K562 (cell line): Measurements from ENCODE around the gene PCNX2. TPM values are rescaled to one million over a fixed set of nuclear protein-coding genes. Genes with fewer than 3 reads are reported as not detected.

ENCODE experiments used
- ATAC-seq: fragments of 200-7000 bp; cut with Tn5 transposase; 3 replicates; pipeline ENCODE4 v1.9.1; 2020; ENCODE audit warnings: moderate library complexity
- BruUV-seq: library from RNA; stranded (reverse); fragments of 400-500 nt; replicated peaks from 2 replicates; lab custom pipeline; 2021; lab: Mats Ljungman, UMichigan
- CTCF ChIA-PET: fragments of 300-600 bp; formaldehyde crosslinking; extraction: SDS; loops from one replicate; lab custom pipeline; 2021; ENCODE audit warnings: low intra/inter-chr PET ratio; lab: Yijun Ruan, JAX
- POLR2A ChIA-PET: fragments of 300-600, 350-650 bp; sonication (Branson Sonifier 250); formaldehyde crosslinking; extraction: SDS; loops from one replicate; lab custom pipeline; 2021; ENCODE audit warnings: antibody characterized with exemption, inconsistent platforms; lab: Yijun Ruan, JAX
- DNase-seq, 4 experiments: peaks; one replicate each; pipeline versions ENCODE4 v3.0.0 to v3.0.0-alpha.2; 2011 to 2018; ENCODE audit warnings: low spot score in 3 of 4, mixed read lengths in 3 of 4; ENCODE audit errors: extremely low read depth in 1 of 4
- FAIRE-seq: peaks from 2 replicates; lab custom pipeline; 2011; peaks lifted over from hg19 to GRCh38; lab: Jason Lieb, UNC
- H2AFZ ChIP-seq: 2 replicates; pipeline ENCODE4 v1.6.0; 2011; ENCODE audit warnings: low read depth, low read length, control low read depth, inconsistent platforms
- H3K27ac ChIP-seq: fragments of 200-600 bp; 3 replicates; pipeline ENCODE4 v1.8.0; 2011; ENCODE audit warnings: low read depth, mild to moderate bottlenecking, control low read depth, inconsistent platforms, low read length, moderate library complexity, mixed read lengths; ENCODE audit errors: extremely low read depth
- H3K27me3 ChIP-seq, 2 experiments: fragments of 300-600 bp in 1 of 2; 2 replicates in 1 of 2; 3 replicates in 1 of 2; pipeline versions ENCODE4 v1.6.0 to v1.8.0; 2011; ENCODE audit warnings: inconsistent platforms in 2 of 2, low read length in 2 of 2, mild to moderate bottlenecking in 1 of 2, mixed read lengths in 1 of 2, moderate library complexity in 1 of 2; ENCODE audit not compliant: control insufficient read depth in 2 of 2, insufficient read depth in 2 of 2
- H3K36me3 ChIP-seq: fragments of 300-600 bp; 3 replicates; pipeline ENCODE4 v1.8.0; 2011; ENCODE audit warnings: mild to moderate bottlenecking, low read length, inconsistent platforms; ENCODE audit not compliant: control insufficient read depth, insufficient read depth
- H3K4me1 ChIP-seq, 2 experiments: fragments of 200-600 bp in 1 of 2; replicated peaks in 1 of 2; 2 replicates in 1 of 2; 3 replicates in 1 of 2; pipeline versions ENCODE4 v1.5.1 to v1.8.0; 2011; ENCODE audit warnings: inconsistent platforms in 2 of 2, low read length in 2 of 2, mild to moderate bottlenecking in 1 of 2, mixed read lengths in 1 of 2, moderate library complexity in 1 of 2; ENCODE audit not compliant: control insufficient read depth in 2 of 2, insufficient read depth in 2 of 2
- H3K4me2 ChIP-seq: 2 replicates; pipeline ENCODE4 v1.6.1; 2011; ENCODE audit warnings: low read length, control low read depth, inconsistent platforms, mixed read lengths; ENCODE audit not compliant: insufficient read depth
- H3K4me3 ChIP-seq: fragments of 200-600 bp; sonication (generic), shearing (Covaris generic); 2 replicates; pipeline ENCODE4 v1.5.1; 2016; ENCODE audit warnings: control low read depth, inconsistent platforms
- H3K79me2 ChIP-seq: fragments of 200-600 bp; 3 replicates; pipeline ENCODE4 v1.8.0; 2011; ENCODE audit warnings: low read length, inconsistent platforms; ENCODE audit not compliant: control insufficient read depth, insufficient read depth
- H3K9ac ChIP-seq, 2 experiments: 2 replicates each; pipeline versions ENCODE4 v1.6.0 to v1.6.1; 2011; ENCODE audit warnings: low read depth in 2 of 2, low read length in 2 of 2, control low read depth in 1 of 2, inconsistent platforms in 1 of 2, mild to moderate bottlenecking in 1 of 2, mixed read lengths in 1 of 2; ENCODE audit not compliant: insufficient read depth in 1 of 2
- H3K9me1 ChIP-seq: one replicate; pipeline ENCODE4 v1.6.0; 2011; ENCODE audit warnings: inconsistent platforms, mild to moderate bottlenecking, low read length, moderate library complexity; ENCODE audit not compliant: control insufficient read depth, insufficient read depth
- H3K9me3 ChIP-seq: replicated peaks from 2 replicates; pipeline ENCODE4 v1.5.1; 2011; ENCODE audit warnings: low read depth, low read length, inconsistent platforms; ENCODE audit not compliant: control insufficient read depth, insufficient read depth
- H4K20me1 ChIP-seq: replicated peaks from 2 replicates; pipeline ENCODE4 v1.6.1; 2011; ENCODE audit warnings: low read length, inconsistent platforms, mixed read lengths; ENCODE audit not compliant: control insufficient read depth, insufficient read depth
- HNRNPH1 ChIP-seq: fragments of 200-400 bp; formaldehyde crosslinking; optimal IDR thresholded peaks from 2 replicates; pipeline ENCODE3; 2017; ENCODE audit warnings: low read depth, mild to moderate bottlenecking, low read length, moderate library complexity
- MAFG ChIP-seq: fragments of 450-650 bp; conservative IDR thresholded peaks from 2 replicates; pipeline ENCODE4 v1.6.1; 2016; ENCODE audit warnings: missing genetic modification characterization, missing compliant biosample characterization
- MYC ChIP-seq, 2 experiments: fragments of 250-450 bp in 1 of 2; sonication (Bioruptor Pico) in 1 of 2; IDR thresholded peaks; 2 replicates each; pipeline versions ENCODE4 v1.5.1 to v1.6.1; 2012 to 2021; ENCODE audit warnings: low read depth in 2 of 2, borderline replicate concordance in 1 of 2, improper control_type of control experiment in 1 of 2, low read length in 1 of 2, mild to moderate bottlenecking in 1 of 2, moderate library complexity in 1 of 2
- NCOA6 ChIP-seq: fragments of 450-650 bp; IDR thresholded peaks from 2 replicates; pipeline ENCODE4 v1.6.1; 2017; ENCODE audit warnings: mild to moderate bottlenecking
- RAD21 ChIP-seq, 2 experiments: fragments of 250-450 bp in 1 of 2; fragments of 450-650 bp in 1 of 2; sonication (Bioruptor Pico) in 1 of 2; formaldehyde crosslinking in 1 of 2; IDR thresholded peaks in 1 of 2; conservative IDR thresholded peaks in 1 of 2; 2 replicates each; pipeline versions ENCODE4 v1.4.0 to v1.8.0; 2020 to 2022; ENCODE audit warnings: mild to moderate bottlenecking in 2 of 2, moderate library complexity in 1 of 2
- ZMIZ1 ChIP-seq, 2 experiments: fragments of 150-350 bp in 1 of 2; IDR thresholded peaks; 2 replicates each; pipeline ENCODE4 v1.6.1; 2012 to 2016; ENCODE audit warnings: low read depth in 2 of 2, low read length in 2 of 2, mild to moderate bottlenecking in 1 of 2, moderate library complexity in 1 of 2
- WGBS: fragments of 100-300 bp; shearing (Covaris generic); methylation state at CpG from one replicate; pipeline ENCODE4 v1.1.6; 2016; ENCODE audit warnings: low coverage, mixed read lengths; ENCODE audit not compliant: insufficient coverage; ENCODE audit errors: missing lambda C conversion rate; 5-methylcytosine and 5-hydroxymethylcytosine counted together
- in situ Hi-C: fragments of 300-500 bp; cut with MboI; formaldehyde crosslinking; loops from 4 replicates; pipeline ENCODE4 v1.15.0; 2018; ENCODE audit warnings: inconsistent platforms, mixed read lengths
- intact Hi-C: fragments of 100-400 bp; cut with micrococcal nuclease; formaldehyde crosslinking; loops from 2 replicates; pipeline ENCODE4 v1.14.2; 2022
- polyA plus RNA-seq, 8 experiments: library from polyadenylated mRNA; depleted of rRNA in 4 of 8; stranded (reverse) in 5 of 8; unstranded in 3 of 8; fragments of >200 nt; fragmentation: Nextera tagmentation in 2 of 8; fragmentation: Illumina TruSeq in 1 of 8; extraction: Ambion mirVana in 2 of 8; extraction: Trizol in 1 of 8; gene quantifications; 2 replicates each; pipeline versions ENCODE4 v1.2.1 to v1.2.3, GENCODE V29; 2011 to 2014; ENCODE audit warnings: inconsistent platforms in 1 of 8, missing spikeins in 1 of 8
- total RNA-seq, 7 experiments: library from RNA; depleted of rRNA in 6 of 7; stranded (reverse); fragments of >200 nt in 6 of 7; fragmentation: Illumina TruSeq in 2 of 7; extraction: Trizol in 2 of 7; gene quantifications; 2 replicates each; pipeline versions ENCODE4 v1.2.1 to v1.2.3, GENCODE V29; 2011 to 2021; ENCODE audit warnings: low replicate concordance in 1 of 7
- TF ChIP-seq, protein P1 (sequence below): fragments of 450-650 bp; formaldehyde crosslinking; IDR thresholded peaks from 2 replicates; pipeline ENCODE4 v1.4.0; 2022; ENCODE audit warnings: missing genetic modification characterization
- TF ChIP-seq, protein P2 (sequence below): fragments of 450-650 bp; formaldehyde crosslinking; IDR thresholded peaks from 2 replicates; pipeline ENCODE4 v1.4.0; 2020; ENCODE audit warnings: mild to moderate bottlenecking, moderate library complexity

PCNX2 gene
- total and polyA plus RNA-seq, 9 of the 15 experiments (the other 6 are each of a cell fraction or from before 2014, with no cell fraction given) = 0.07 to 0.33 TPM; not detected in 7

DNA sequence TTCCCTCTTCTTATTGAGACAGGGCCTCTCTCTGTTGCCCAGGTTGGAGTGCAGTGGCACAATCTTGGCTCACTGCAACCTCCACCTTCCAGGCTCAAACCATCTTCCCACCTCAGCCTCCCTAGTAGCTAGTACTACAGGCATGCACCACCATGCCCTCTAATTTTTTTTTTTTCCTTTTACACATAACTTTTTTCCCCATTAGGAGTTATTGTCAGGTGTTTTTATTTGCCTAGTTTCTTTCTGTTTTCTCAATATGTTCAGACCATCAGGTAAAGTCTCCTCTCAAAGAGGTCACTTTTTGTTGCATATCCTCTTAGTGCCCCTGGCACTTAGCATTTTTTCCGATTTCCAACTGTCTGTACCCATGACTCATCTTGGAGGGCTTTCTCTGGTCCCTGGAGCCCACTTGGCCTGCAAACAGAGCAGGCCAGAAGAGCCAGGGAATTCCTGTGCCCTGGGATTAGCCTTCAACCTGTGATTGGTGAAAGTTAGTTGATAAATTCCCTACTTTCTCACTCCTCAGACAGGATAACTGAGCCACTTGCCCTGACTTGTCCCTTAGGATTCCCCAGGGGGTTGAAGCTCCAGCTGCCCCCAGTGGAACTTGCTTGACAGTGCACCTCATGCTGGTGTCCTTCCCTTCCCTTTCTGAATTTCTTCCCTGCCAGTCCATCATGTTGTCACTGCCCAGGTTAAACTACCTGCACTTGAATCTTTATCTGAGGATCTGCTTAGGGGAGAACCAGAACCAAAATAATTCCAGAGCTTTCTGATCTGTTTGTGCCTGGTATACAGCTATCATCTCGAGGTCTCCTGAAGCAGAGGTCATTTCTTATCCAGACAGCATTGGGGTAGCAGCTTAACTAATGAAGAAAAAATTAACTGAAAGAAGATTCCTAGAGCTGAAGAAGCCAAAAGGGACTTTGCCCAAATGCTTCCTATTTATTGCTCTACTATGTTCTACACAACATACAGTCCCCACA, 342.7 kb downstream of the PCNX2 start (continued):
- no peak for TF ChIP-seq HNRNPH1

DNA sequence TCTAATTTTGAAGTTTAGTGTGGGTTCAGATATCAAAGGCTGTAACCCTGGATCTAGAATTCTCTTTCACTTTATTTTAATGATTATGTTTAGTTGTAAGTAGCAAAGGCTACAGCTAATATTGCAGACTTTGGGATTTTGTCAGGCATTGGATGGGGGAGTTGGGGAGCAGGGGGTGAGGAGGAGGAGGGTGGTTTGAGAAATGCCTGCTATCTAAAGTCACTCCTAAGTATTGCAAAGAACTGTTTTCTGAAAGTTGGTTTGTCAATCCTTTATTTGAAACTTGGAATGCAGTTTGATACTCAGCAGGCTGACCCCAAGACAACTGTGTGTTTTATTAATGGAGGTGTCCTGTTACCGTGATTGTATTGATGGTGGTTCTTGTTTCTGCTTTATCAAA, 343.9 kb downstream of the PCNX2 start:
- POLR2A ChIA-PET = interaction anchor here (0.6 to 0.7 kb wide), 3 partner anchors 12 to 214 kb away, joined by 3 read pairs; no protein-coding TSS in a partner anchor
- H3K27ac ChIP-seq = no peak overlapping the region
- CTCF ChIA-PET = interaction anchor here (0.5 kb wide), 1 partner anchor 158 kb away, joined by 3 read pairs; no protein-coding TSS in a partner anchor
- no peaks in the 10 kb centered on the region for H3K9me3 ChIP-seq
- H3K4me3 ChIP-seq = peak overlapping the region; percentile 88
- BruUV-seq = no TSS peak
- in situ Hi-C loops (no loop called here), intact Hi-C loops (loop anchor here (10.0 kb wide), 1 partner anchor 317 kb away; the partner anchor contains the start of gene SIPA1L2)
- peaks cover 7% of the 10 kb centered on the region; the same call in 2 of the 3 replicates for H3K36me3 ChIP-seq
- WGBS = 9% methylated on average over 1 of the region's 1 CpG
- FAIRE-seq = no peak
- no peak for ATAC-seq
- H3K4me1 ChIP-seq = peaks cover 9 to 10% of the 10 kb centered on the region in 2 experiments; a peak in 3 of 5 replicates
- DNase-seq = no peak
- 0 out of 4 replicates have a peak overlapping the region, but pooled peaks of 1 of the 2 experiments have one; percentile 73 for H3K9ac ChIP-seq
- H3K27me3 ChIP-seq = no peaks in the 10 kb centered on the region
- H3K79me2 ChIP-seq = peaks cover 28% of the 10 kb centered on the region
- no peak overlapping the region for H2AFZ ChIP-seq
- peak overlapping the region; percentile 91 for H3K4me2 ChIP-seq
- no peaks in the 10 kb centered on the region for H3K9me1 ChIP-seq
- H4K20me1 ChIP-seq = 0 out of 2 replicates have a peak, but pooled peaks cover 4% of the 10 kb centered on the region
- no peak for TF ChIP-seq MAFG
- TF ChIP-seq, protein P1, sequence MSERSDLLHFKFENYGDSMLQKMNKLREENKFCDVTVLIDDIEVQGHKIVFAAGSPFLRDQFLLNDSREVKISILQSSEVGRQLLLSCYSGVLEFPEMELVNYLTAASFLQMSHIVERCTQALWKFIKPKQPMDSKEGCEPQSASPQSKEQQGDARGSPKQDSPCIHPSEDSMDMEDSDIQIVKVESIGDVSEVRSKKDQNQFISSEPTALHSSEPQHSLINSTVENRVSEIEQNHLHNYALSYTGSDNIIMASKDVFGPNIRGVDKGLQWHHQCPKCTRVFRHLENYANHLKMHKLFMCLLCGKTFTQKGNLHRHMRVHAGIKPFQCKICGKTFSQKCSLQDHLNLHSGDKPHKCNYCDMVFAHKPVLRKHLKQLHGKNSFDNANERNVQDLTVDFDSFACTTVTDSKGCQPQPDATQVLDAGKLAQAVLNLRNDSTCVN (CRISPR knock-in tag) = no peak
- TF ChIP-seq, protein P2, sequence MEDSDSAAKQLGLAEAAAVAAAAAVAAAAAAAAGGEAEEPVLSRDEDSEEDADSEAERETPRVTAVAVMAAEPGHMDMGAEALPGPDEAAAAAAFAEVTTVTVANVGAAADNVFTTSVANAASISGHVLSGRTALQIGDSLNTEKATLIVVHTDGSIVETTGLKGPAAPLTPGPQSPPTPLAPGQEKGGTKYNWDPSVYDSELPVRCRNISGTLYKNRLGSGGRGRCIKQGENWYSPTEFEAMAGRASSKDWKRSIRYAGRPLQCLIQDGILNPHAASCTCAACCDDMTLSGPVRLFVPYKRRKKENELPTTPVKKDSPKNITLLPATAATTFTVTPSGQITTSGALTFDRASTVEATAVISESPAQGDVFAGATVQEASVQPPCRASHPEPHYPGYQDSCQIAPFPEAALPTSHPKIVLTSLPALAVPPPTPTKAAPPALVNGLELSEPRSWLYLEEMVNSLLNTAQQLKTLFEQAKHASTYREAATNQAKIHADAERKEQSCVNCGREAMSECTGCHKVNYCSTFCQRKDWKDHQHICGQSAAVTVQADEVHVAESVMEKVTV (CRISPR knock-in tag) = no peak
- TF ChIP-seq ZMIZ1 (IDR thresholded peaks at IDR 0.05; ENCODE audit: low read depth in 2 of 2, low read length in 2 of 2) = no peak
- no peak for TF ChIP-seq NCOA6
- TF ChIP-seq RAD21 (CRISPR knock-in tag; conservative IDR thresholded peaks at IDR 0.05 in 1 of 2, IDR thresholded peaks at IDR 0.05 in 1 of 2) = no peak
- no peak for TF ChIP-seq MYC (IDR thresholded peaks at IDR 0.05; ENCODE audit: low read depth, low read length)
- TF ChIP-seq MYC (CRISPR knock-in tag; IDR thresholded peaks at IDR 0.05; ENCODE audit: borderline replicate concordance, low read depth) = no peak
